ENCODE measurements around the gene GET4. TPM values are rescaled to one million over a fixed set of nuclear protein-coding genes. Genes with fewer than 3 reads are reported as not detected.
A peak's percentile ranks its signal among the peaks of the same experiment; 100 is the strongest.

The GET4 gene
- total RNA-seq, 1 experiment from 2014 or later, result 90.9 TPM

DNA sequence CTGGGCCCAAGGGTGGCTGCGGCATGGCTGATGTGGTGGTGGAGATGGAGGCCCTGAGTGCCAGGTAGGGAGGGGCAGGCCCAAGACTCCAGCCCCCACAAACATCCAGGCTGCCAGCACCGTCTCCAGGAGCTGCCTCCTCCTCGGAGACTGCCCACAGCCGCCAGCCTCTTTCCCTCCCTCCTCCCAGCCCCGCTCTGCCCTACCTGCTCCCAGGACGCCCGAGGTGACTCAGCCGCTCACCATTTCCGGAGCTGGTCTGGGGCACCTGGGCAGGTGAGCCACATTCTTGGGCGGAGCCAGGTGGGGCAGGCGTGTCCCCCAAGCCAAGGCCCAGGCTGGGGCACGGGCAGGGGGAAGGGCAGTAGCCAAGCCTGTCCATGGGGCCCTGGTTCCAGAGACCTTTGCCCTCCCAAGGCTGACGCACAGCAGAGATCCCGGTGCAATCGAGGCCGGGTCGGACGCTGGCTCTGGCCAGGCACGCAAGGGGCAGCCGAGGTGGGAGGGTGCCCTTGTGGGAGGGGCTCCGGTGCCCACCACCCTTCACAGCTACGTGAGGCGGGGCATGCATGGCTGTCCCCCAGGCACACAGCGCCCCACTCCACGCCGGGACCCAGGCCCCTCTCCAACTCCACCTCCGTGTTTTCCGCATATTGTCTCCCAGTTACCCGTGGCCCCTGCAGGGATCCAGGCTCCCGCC lies 69.4 kb downstream of the GET4 start:
- DNase-seq (ENCODE audit: low read depth, low spot score) (no peak), ATAC-seq (peak; percentile 65)
- Histone ChIP-seq H3K36me3 (ENCODE audit: control insufficient read depth, insufficient read depth, low read length) (no peaks in the 10 kb centered on the region), H3K4me3 (ENCODE audit: low read depth in 2 of 2, low read length in 2 of 2) (no peak overlapping the region), H3K9me3 (ENCODE audit: control insufficient read depth, insufficient read depth, low read depth, low read length) (peaks cover 4% of the 10 kb centered on the region; the same call in 1 of the 2 replicates), H3K4me1 (ENCODE audit: control insufficient read depth, insufficient read depth, low read length) (peaks cover 7% of the 10 kb centered on the region; the same call in 1 of the 2 replicates), H3K27me3 (ENCODE audit: control insufficient read depth, insufficient read depth, low read length) (peaks cover 12% of the 10 kb centered on the region), H3K27ac (ENCODE audit: low read length) (no peak overlapping the region)
- POLR2A ChIA-PET, result no interaction called here
- CTCF ChIA-PET, result no interaction called here
- BruUV-seq (replicated peaks), result no TSS peak
- in situ Hi-C loops (cut with HindIII; ENCODE audit: low pct_unique_long_range_greater_than_20kb, low sequenced_read_pairs), result no loop called here
- TF ChIP-seq SIN3A (IDR thresholded peaks at IDR 0.05; ENCODE audit: borderline replicate concordance, insufficient read depth, low read depth, low read length) (no peak), POLR2AphosphoS5 (IDR thresholded peaks at IDR 0.05; ENCODE audit: low read depth, low read length) (no peak), TCF7L2 (IDR thresholded peaks at IDR 0.05; ENCODE audit: low read depth, low read length) (no peak)
- TF ChIP-seq, protein P1, sequence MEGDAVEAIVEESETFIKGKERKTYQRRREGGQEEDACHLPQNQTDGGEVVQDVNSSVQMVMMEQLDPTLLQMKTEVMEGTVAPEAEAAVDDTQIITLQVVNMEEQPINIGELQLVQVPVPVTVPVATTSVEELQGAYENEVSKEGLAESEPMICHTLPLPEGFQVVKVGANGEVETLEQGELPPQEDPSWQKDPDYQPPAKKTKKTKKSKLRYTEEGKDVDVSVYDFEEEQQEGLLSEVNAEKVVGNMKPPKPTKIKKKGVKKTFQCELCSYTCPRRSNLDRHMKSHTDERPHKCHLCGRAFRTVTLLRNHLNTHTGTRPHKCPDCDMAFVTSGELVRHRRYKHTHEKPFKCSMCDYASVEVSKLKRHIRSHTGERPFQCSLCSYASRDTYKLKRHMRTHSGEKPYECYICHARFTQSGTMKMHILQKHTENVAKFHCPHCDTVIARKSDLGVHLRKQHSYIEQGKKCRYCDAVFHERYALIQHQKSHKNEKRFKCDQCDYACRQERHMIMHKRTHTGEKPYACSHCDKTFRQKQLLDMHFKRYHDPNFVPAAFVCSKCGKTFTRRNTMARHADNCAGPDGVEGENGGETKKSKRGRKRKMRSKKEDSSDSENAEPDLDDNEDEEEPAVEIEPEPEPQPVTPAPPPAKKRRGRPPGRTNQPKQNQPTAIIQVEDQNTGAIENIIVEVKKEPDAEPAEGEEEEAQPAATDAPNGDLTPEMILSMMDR (IDR thresholded peaks at IDR 0.05), result no peak
- TF ChIP-seq, protein P2, sequence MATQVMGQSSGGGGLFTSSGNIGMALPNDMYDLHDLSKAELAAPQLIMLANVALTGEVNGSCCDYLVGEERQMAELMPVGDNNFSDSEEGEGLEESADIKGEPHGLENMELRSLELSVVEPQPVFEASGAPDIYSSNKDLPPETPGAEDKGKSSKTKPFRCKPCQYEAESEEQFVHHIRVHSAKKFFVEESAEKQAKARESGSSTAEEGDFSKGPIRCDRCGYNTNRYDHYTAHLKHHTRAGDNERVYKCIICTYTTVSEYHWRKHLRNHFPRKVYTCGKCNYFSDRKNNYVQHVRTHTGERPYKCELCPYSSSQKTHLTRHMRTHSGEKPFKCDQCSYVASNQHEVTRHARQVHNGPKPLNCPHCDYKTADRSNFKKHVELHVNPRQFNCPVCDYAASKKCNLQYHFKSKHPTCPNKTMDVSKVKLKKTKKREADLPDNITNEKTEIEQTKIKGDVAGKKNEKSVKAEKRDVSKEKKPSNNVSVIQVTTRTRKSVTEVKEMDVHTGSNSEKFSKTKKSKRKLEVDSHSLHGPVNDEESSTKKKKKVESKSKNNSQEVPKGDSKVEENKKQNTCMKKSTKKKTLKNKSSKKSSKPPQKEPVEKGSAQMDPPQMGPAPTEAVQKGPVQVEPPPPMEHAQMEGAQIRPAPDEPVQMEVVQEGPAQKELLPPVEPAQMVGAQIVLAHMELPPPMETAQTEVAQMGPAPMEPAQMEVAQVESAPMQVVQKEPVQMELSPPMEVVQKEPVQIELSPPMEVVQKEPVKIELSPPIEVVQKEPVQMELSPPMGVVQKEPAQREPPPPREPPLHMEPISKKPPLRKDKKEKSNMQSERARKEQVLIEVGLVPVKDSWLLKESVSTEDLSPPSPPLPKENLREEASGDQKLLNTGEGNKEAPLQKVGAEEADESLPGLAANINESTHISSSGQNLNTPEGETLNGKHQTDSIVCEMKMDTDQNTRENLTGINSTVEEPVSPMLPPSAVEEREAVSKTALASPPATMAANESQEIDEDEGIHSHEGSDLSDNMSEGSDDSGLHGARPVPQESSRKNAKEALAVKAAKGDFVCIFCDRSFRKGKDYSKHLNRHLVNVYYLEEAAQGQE (IDR thresholded peaks at IDR 0.05; ENCODE audit: insufficient read depth in 1 of 2, low read depth in 2 of 2, low read length in 1 of 2), result no peak
- intact Hi-C loops (cut with micrococcal nuclease; ENCODE audit: unreplicated experiment), result no loop called here

Other genes starting within 250 kb of the GET4 start
- gene DNAAF5, start 149.9 kb upstream of the GET4 start, total RNA-seq (2021; ENCODE audit: unreplicated experiment), result 79.5 TPM
- 62.0 TPM for gene PRKAR1B, start 149.3 kb upstream of the GET4 start, total RNA-seq (2021; ENCODE audit: unreplicated experiment)
- gene SUN1, start 44.1 kb upstream of the GET4 start, total RNA-seq (2021; ENCODE audit: unreplicated experiment), result 244 TPM
- 3.1 TPM for gene ADAP1, start 78.1 kb downstream of the GET4 start, total RNA-seq (2021; ENCODE audit: unreplicated experiment)
- 14.4 TPM for gene COX19, start 99.0 kb downstream of the GET4 start, total RNA-seq (2021; ENCODE audit: unreplicated experiment)
- 0.74 TPM for gene CYP2W1, start 106.6 kb downstream of the GET4 start, total RNA-seq (2021; ENCODE audit: unreplicated experiment)
- 2.9 TPM for gene GPR146, start 168.0 kb downstream of the GET4 start, total RNA-seq (2021; ENCODE audit: unreplicated experiment)
- 2.9 TPM for gene GPER1, start 211.6 kb downstream of the GET4 start, total RNA-seq (2021; ENCODE audit: unreplicated experiment)

All from Panc1 (cell line).